Naive thymus-derived CD4-positive, alpha-beta T cell (primary cell): ENCODE measurements around the gene ACOXL. TPM values are rescaled to one million over a fixed set of nuclear protein-coding genes. Genes with fewer than 3 reads are reported as not detected.

ENCODE experiments used
- ATAC-seq: fragments of 150-1000 bp; cut with Tn5 transposase; 2 replicates; pipeline ENCODE4 v1.10.0; 2021; ENCODE audit warnings: mild to moderate bottlenecking, moderate library complexity
- CTCF ChIA-PET: fragments of 350-600 bp; sonication (Branson Sonifier 250); formaldehyde crosslinking; loops from one replicate; lab custom pipeline; 2021; ENCODE audit warnings: antibody characterized with exemption; lab: Charles Lee
- POLR2A ChIA-PET: fragments of 350-600 bp; sonication (Branson Sonifier 250); formaldehyde crosslinking; loops from one replicate; lab custom pipeline; 2021; ENCODE audit warnings: antibody characterized with exemption, inconsistent platforms; lab: Charles Lee
- DNase-seq, 9 donors: peaks; one replicate each; pipeline versions ENCODE4 v3.0.0 to v3.0.0-alpha.2; 2020 to 2022; ENCODE audit warnings: mixed read lengths in 1 of 9
- H3K27ac ChIP-seq: one replicate; pipeline ENCODE4 v1.7.0; 2013; ENCODE audit warnings: mild to moderate bottlenecking, low read depth, low read length, moderate library complexity
- H3K27me3 ChIP-seq, 2 donors: one replicate each; pipeline ENCODE4 v1.7.0; 2013; ENCODE audit warnings: low read length in 2 of 2, mild to moderate bottlenecking in 2 of 2, moderate library complexity in 2 of 2; ENCODE audit not compliant: control insufficient read depth in 2 of 2, insufficient read depth in 2 of 2
- H3K36me3 ChIP-seq, 3 experiments: 1 replicate in 2 of 3; 2 replicates in 1 of 3; pipeline ENCODE4 v1.7.0; 2013; ENCODE audit warnings: low read length in 3 of 3, mild to moderate bottlenecking in 3 of 3, moderate library complexity in 1 of 3; ENCODE audit not compliant: insufficient read depth in 3 of 3, control insufficient read depth in 2 of 3
- H3K4me1 ChIP-seq, 2 donors: one replicate each; pipeline ENCODE4 v1.7.0; 2013; ENCODE audit warnings: low read length in 2 of 2, mild to moderate bottlenecking in 2 of 2, moderate library complexity in 1 of 2; ENCODE audit not compliant: control insufficient read depth in 2 of 2, insufficient read depth in 2 of 2
- H3K4me3 ChIP-seq: 2 replicates; pipeline ENCODE4 v1.7.0; 2013; ENCODE audit warnings: mild to moderate bottlenecking, low read length
- H3K9me3 ChIP-seq, 3 experiments: 1 replicate in 2 of 3; 2 replicates in 1 of 3; pipeline ENCODE4 v1.7.0; 2013; ENCODE audit warnings: low read length in 3 of 3; ENCODE audit not compliant: control insufficient read depth in 2 of 3
- H3K27ac Mint-ChIP-seq, 9 donors: one replicate each; pipeline ENCODE4 v1.8.0; 2020 to 2022; ENCODE audit warnings: mixed read lengths in 9 of 9, mild to moderate bottlenecking in 8 of 9, moderate library complexity in 5 of 9, inconsistent platforms in 2 of 9
- H3K27me3 Mint-ChIP-seq, 5 donors: one replicate each; pipeline ENCODE4 v1.8.0; 2021 to 2022; ENCODE audit warnings: mixed read lengths in 5 of 5, mild to moderate bottlenecking in 1 of 5
- H3K36me3 Mint-ChIP-seq, 5 donors: one replicate each; pipeline ENCODE4 v1.8.0; 2020 to 2022; ENCODE audit warnings: mixed read lengths in 5 of 5, mild to moderate bottlenecking in 3 of 5, inconsistent platforms in 1 of 5
- H3K4me1 Mint-ChIP-seq, 7 donors: one replicate each; pipeline ENCODE4 v1.8.0; 2020 to 2022; ENCODE audit warnings: mixed read lengths in 7 of 7, mild to moderate bottlenecking in 3 of 7, inconsistent platforms in 1 of 7
- H3K4me3 Mint-ChIP-seq, 10 donors: one replicate each; pipeline ENCODE4 v1.8.0; 2020 to 2022; ENCODE audit warnings: mild to moderate bottlenecking in 10 of 10, mixed read lengths in 10 of 10, moderate library complexity in 6 of 10, inconsistent platforms in 2 of 10
- H3K9me3 Mint-ChIP-seq, 11 donors: one replicate each; pipeline ENCODE4 v1.8.0; 2020 to 2022; ENCODE audit warnings: mixed read lengths in 11 of 11, mild to moderate bottlenecking in 4 of 11, inconsistent platforms in 1 of 11, moderate library complexity in 1 of 11
- intact Hi-C, 2 donors: fragments of 100-400 bp; cut with micrococcal nuclease; formaldehyde crosslinking; loops; one replicate each; pipeline ENCODE4 v1.15.1; 2023
- polyA plus RNA-seq, 2 donors: library from polyadenylated mRNA; unstranded; fragments of 300-500 nt; fragmentation: Illumina TruSeq; gene quantifications; one replicate each; pipeline ENCODE4 v1.2.3, GENCODE V29; 2021
- total RNA-seq, 6 experiments: library from RNA in 5 of 6; stranded (reverse) in 5 of 6; gene quantifications; 1 replicate in 5 of 6; 2 replicates in 1 of 6; pipeline ENCODE4 v1.2.3 and lab custom pipeline; 2021 to 2026

Gene ACOXL
- total and polyA plus RNA-seq, 7 experiments from 2014 or later, result 0.29 TPM; not detected in 6

GRCh38 chr2:110718990-110719389 lies 13.4 kb upstream of the ACOXL start:
- intact Hi-C loops, result no loop called here
- Histone ChIP-seq H3K27ac (no peak overlapping the region), H3K36me3 (no peaks in the 10 kb centered on the region), H3K4me1 (no peaks in the 10 kb centered on the region), H3K9me3 (no peaks in the 10 kb centered on the region), H3K4me3 (no peak overlapping the region), H3K27me3 (peaks cover 0 to 3% of the 10 kb centered on the region in 2 donors)
- no peak overlapping the region for H3K4me3 Mint-ChIP-seq
- ChIA-PET POLR2A (interaction anchor here (0.7 kb wide), 1 partner anchor 28 kb away, joined by 9 read pairs; no protein-coding TSS in a partner anchor), CTCF (no interaction called here)
- H3K27me3 Mint-ChIP-seq, result peaks cover 14 to 81% (median 26%) of the 10 kb centered on the region in 5 donors
- no peaks in the 10 kb centered on the region for H3K36me3 Mint-ChIP-seq
- DNase-seq (no peak), ATAC-seq (no peak)
- H3K27ac Mint-ChIP-seq, result no peak overlapping the region
- peaks cover 0 to 6% (median 0%) of the 10 kb centered on the region in 7 donors for H3K4me1 Mint-ChIP-seq
- no peaks in the 10 kb centered on the region for H3K9me3 Mint-ChIP-seq

GRCh38 chr2:110720547-110720946 lies 11.8 kb upstream of the ACOXL start:
- Mint-ChIP-seq H3K36me3 (no peaks in the 10 kb centered on the region), H3K27ac (no peak overlapping the region), H3K4me3 (no peak overlapping the region), H3K4me1 (peaks cover 0 to 7% (median 0%) of the 10 kb centered on the region in 7 donors), H3K9me3 (no peaks in the 10 kb centered on the region), H3K27me3 (peaks cover 14 to 78% (median 31%) of the 10 kb centered on the region in 5 donors)
- Histone ChIP-seq H3K9me3 (no peaks in the 10 kb centered on the region), H3K4me3 (no peak overlapping the region), H3K27me3 (peaks cover 0 to 5% of the 10 kb centered on the region in 2 donors), H3K36me3 (no peaks in the 10 kb centered on the region), H3K4me1 (no peaks in the 10 kb centered on the region), H3K27ac (no peak overlapping the region)
- ATAC-seq (no peak), DNase-seq (no peak)
- intact Hi-C loops, result no loop called here
- CTCF ChIA-PET, result no interaction called here
- POLR2A ChIA-PET, result interaction anchor here (0.7 kb wide), 1 partner anchor 1178 kb away, joined by 3 read pairs; no protein-coding TSS in a partner anchor

- ChIA-PET POLR2A (no interaction called here), CTCF (no interaction called here)
- H3K36me3 ChIP-seq, result no peaks in the 10 kb centered on the region
- no peak overlapping the region for H3K4me3 Mint-ChIP-seq
- no peaks in the 10 kb centered on the region for H3K9me3 ChIP-seq
- peaks cover 0 to 5% of the 10 kb centered on the region in 2 donors for H3K27me3 ChIP-seq
- intact Hi-C loops, result no loop called here
- H3K27me3 Mint-ChIP-seq, result peaks cover 10 to 78% (median 14%) of the 10 kb centered on the region in 5 donors
- no peak for DNase-seq
- H3K9me3 Mint-ChIP-seq, result peaks cover 0 to 3% (median 0%) of the 10 kb centered on the region in 11 donors
- H3K27ac Mint-ChIP-seq, result no peak overlapping the region
- no peaks in the 10 kb centered on the region for H3K36me3 Mint-ChIP-seq
- no peaks in the 10 kb centered on the region for H3K4me1 ChIP-seq
- no peak overlapping the region for H3K4me3 ChIP-seq
- no peak overlapping the region for H3K27ac ChIP-seq
- no peak for ATAC-seq
- H3K4me1 Mint-ChIP-seq, result peaks cover 0 to 7% (median 0%) of the 10 kb centered on the region in 7 donors
Measured at GRCh38 chr2:110724820-110725219, 7.6 kb upstream of the ACOXL start.

GRCh38 chr2:110725370-110725769 lies 7.0 kb upstream of the ACOXL start:
- H3K9me3 Mint-ChIP-seq, result peaks cover 0 to 3% (median 0%) of the 10 kb centered on the region in 11 donors
- peaks cover 7 to 77% (median 14%) of the 10 kb centered on the region in 5 donors for H3K27me3 Mint-ChIP-seq
- H3K27ac Mint-ChIP-seq, result no peak overlapping the region
- POLR2A ChIA-PET, result no interaction called here
- intact Hi-C loops, result no loop called here
- DNase-seq (no peak), ATAC-seq (no peak)
- no peaks in the 10 kb centered on the region for H3K36me3 Mint-ChIP-seq
- Histone ChIP-seq H3K9me3 (no peaks in the 10 kb centered on the region), H3K27me3 (peaks cover 0 to 5% of the 10 kb centered on the region in 2 donors), H3K36me3 (no peaks in the 10 kb centered on the region), H3K27ac (no peak overlapping the region), H3K4me1 (no peaks in the 10 kb centered on the region), H3K4me3 (no peak overlapping the region)
- CTCF ChIA-PET, result no interaction called here
- no peak overlapping the region for H3K4me3 Mint-ChIP-seq
- peaks cover 0 to 7% (median 0%) of the 10 kb centered on the region in 7 donors for H3K4me1 Mint-ChIP-seq

GRCh38 chr2:110725859-110726258 lies 6.5 kb upstream of the ACOXL start:
- intact Hi-C loops, result no loop called here
- Histone ChIP-seq H3K36me3 (no peaks in the 10 kb centered on the region), H3K4me3 (no peak overlapping the region), H3K4me1 (no peaks in the 10 kb centered on the region), H3K27ac (no peak overlapping the region), H3K9me3 (no peaks in the 10 kb centered on the region), H3K27me3 (peaks cover 0 to 5% of the 10 kb centered on the region in 2 donors)
- Mint-ChIP-seq H3K9me3 (peaks cover 0 to 3% (median 0%) of the 10 kb centered on the region in 11 donors), H3K4me3 (no peak overlapping the region), H3K36me3 (no peaks in the 10 kb centered on the region), H3K27ac (no peak overlapping the region), H3K27me3 (peaks cover 12 to 78% (median 19%) of the 10 kb centered on the region in 5 donors), H3K4me1 (peaks cover 0 to 7% (median 0%) of the 10 kb centered on the region in 7 donors)
- ATAC-seq, result no peak
- ChIA-PET CTCF (no interaction called here), POLR2A (no interaction called here)
- no peak for DNase-seq

- peaks cover 0 to 7% (median 4%) of the 10 kb centered on the region in 7 donors for H3K4me1 Mint-ChIP-seq
- POLR2A ChIA-PET, result interaction anchor here (0.6 kb wide), 1 partner anchor 230 kb away, joined by 3 read pairs; no protein-coding TSS in a partner anchor
- CTCF ChIA-PET, result no interaction called here
Measured at GRCh38 chr2:110726285-110726684, 6.1 kb upstream of the ACOXL start.

GRCh38 chr2:110727923-110728322 lies 4.5 kb upstream of the ACOXL start:
- Mint-ChIP-seq H3K27me3 (peaks cover 26 to 82% (median 31%) of the 10 kb centered on the region in 5 donors), H3K4me1 (peaks cover 6 to 15% (median 13%) of the 10 kb centered on the region in 7 donors), H3K36me3 (peaks cover 0 to 7% (median 0%) of the 10 kb centered on the region in 5 donors), H3K27ac (no peak overlapping the region), H3K9me3 (peaks cover 0 to 3% (median 0%) of the 10 kb centered on the region in 11 donors), H3K4me3 (no peak overlapping the region)
- Histone ChIP-seq H3K36me3 (no peaks in the 10 kb centered on the region), H3K4me3 (no peak overlapping the region), H3K27ac (no peak overlapping the region), H3K27me3 (peaks cover 5 to 11% of the 10 kb centered on the region in 2 donors), H3K4me1 (peaks cover 2% of the 10 kb centered on the region in 2 donors), H3K9me3 (no peaks in the 10 kb centered on the region)
- POLR2A ChIA-PET, result no interaction called here
- no peak for ATAC-seq
- intact Hi-C loops, result no loop called here
- CTCF ChIA-PET, result no interaction called here
- no peak for DNase-seq

More at GRCh38 chr2:110726285-110726684, 6.1 kb upstream of the ACOXL start:
- intact Hi-C loops, result no loop called here
- H3K9me3 ChIP-seq, result no peaks in the 10 kb centered on the region
- peaks cover 0 to 5% of the 10 kb centered on the region in 2 donors for H3K27me3 ChIP-seq
- no peak overlapping the region for H3K4me3 Mint-ChIP-seq
- H3K9me3 Mint-ChIP-seq, result peaks cover 0 to 3% (median 0%) of the 10 kb centered on the region in 11 donors
- peaks cover 0 to 2% (median 0%) of the 10 kb centered on the region in 5 donors for H3K36me3 Mint-ChIP-seq
- H3K27ac ChIP-seq, result no peak overlapping the region
- H3K4me3 ChIP-seq, result no peak overlapping the region
- H3K27ac Mint-ChIP-seq, result no peak overlapping the region
- H3K36me3 ChIP-seq, result no peaks in the 10 kb centered on the region
- H3K27me3 Mint-ChIP-seq, result peaks cover 16 to 80% (median 21%) of the 10 kb centered on the region in 5 donors
- H3K4me1 ChIP-seq, result no peaks in the 10 kb centered on the region
- DNase-seq (no peak), ATAC-seq (no peak)
